Gastroesophageal sphincter (tissue), 4 donors: ENCODE measurements around the gene PDGFB. TPM values are rescaled to one million over a fixed set of nuclear protein-coding genes. Genes with fewer than 3 reads are reported as not detected.

Experiments
- ATAC-seq: fragments of 150-250 bp; one replicate; pipeline ENCODE4 v1.9.1; 2016; ENCODE audit warnings: mild to moderate bottlenecking, moderate library complexity
- H3K27ac ChIP-seq, 4 donors: fragments of 200-600 bp; sonication (generic) in 3 of 4; 1 replicate in 3 of 4; 2 replicates in 1 of 4; pipeline ENCODE4 v1.5.1; 2016 to 2019
- H3K27me3 ChIP-seq: fragments of 200-600 bp; sonication (generic); one replicate; pipeline ENCODE4 v1.5.1; 2019
- H3K36me3 ChIP-seq, 2 donors: fragments of 200-600 bp; sonication (generic); one replicate each; pipeline ENCODE4 v1.5.1; 2019; ENCODE audit warnings: control low read depth in 1 of 2
- H3K4me1 ChIP-seq, 3 donors: fragments of 200-600 bp; sonication (generic); 1 replicate in 2 of 3; 2 replicates in 1 of 3; pipeline ENCODE4 v1.5.1; 2016 to 2019; ENCODE audit warnings: control low read depth in 2 of 3
- H3K4me3 ChIP-seq, 2 donors: fragments of 200-600 bp; sonication (generic); one replicate each; pipeline ENCODE4 v1.5.1; 2019; ENCODE audit warnings: mild to moderate bottlenecking in 1 of 2, moderate library complexity in 1 of 2
- H3K9me3 ChIP-seq, 3 donors: fragments of 200-600 bp; sonication (generic); one replicate each; pipeline ENCODE4 v1.5.1; 2017 to 2019; ENCODE audit warnings: control low read depth in 2 of 3
- CTCF ChIP-seq, 4 experiments: fragments of 200-600 bp in 2 of 4; fragments of 450-650 bp in 2 of 4; sonication (generic) in 1 of 4; IDR thresholded peaks; one replicate each; pipeline ENCODE4 v1.5.1; 2017 to 2019; ENCODE audit warnings: antibody characterized with exemption in 4 of 4, mild to moderate bottlenecking in 2 of 4, moderate library complexity in 2 of 4
- EP300 ChIP-seq: sonication (generic); formaldehyde crosslinking; IDR thresholded peaks from one replicate; pipeline ENCODE4 v1.6.1; 2017; ENCODE audit warnings: antibody characterized with exemption, mild to moderate bottlenecking
- POLR2A ChIP-seq, 2 donors: fragments of 450-650 bp; IDR thresholded peaks; one replicate each; pipeline ENCODE4 v1.6.1; 2017; ENCODE audit warnings: antibody characterized with exemption in 2 of 2, mild to moderate bottlenecking in 2 of 2, moderate library complexity in 1 of 2
- POLR2AphosphoS5 ChIP-seq: sonication (generic); formaldehyde crosslinking; IDR thresholded peaks from one replicate; pipeline ENCODE4 v1.6.1; 2017; ENCODE audit warnings: antibody characterized with exemption
- WGBS, 2 donors: methylation state at CpG; one replicate each; pipeline ENCODE4 v1.1.5; 2018; ENCODE audit warnings: low coverage in 1 of 2; 5-methylcytosine and 5-hydroxymethylcytosine counted together
- total RNA-seq, 4 donors: library from RNA; depleted of rRNA; stranded (reverse); fragments of >200 nt; gene quantifications; one replicate each; pipeline ENCODE4 v1.1.0, GENCODE V29; 2016

The PDGFB gene
- total RNA-seq, 4 donors from 2014 or later, result 7.1 to 27.9 (median 15.1) TPM

DNA sequence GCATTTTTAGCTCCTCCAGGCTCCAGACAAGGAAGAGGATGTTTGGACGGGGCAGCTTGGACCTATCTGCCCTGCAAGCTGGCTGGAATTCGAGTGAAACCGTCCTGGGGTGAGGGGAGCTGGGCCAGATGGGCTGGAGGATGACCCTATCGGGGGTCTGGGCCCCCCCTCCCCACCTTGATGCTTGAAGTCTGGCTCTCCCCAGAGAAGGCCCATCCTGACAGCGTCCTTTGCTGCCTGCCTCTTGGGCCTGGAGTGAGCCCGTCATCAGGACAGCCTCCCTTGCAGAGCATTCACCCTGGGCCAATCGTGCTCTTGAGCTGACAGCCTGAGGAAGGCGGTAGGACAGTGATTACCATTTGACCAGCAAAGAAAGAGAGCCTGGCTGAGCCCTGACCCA is 5.3 kb upstream of the PDGFB start:
- Histone ChIP-seq H3K36me3 (no peaks in the 10 kb centered on the region), H3K27ac (no peak overlapping the region), H3K27me3 (peaks cover 42% of the 10 kb centered on the region), H3K9me3 (no peaks in the 10 kb centered on the region), H3K4me1 (peaks cover 0 to 36% (median 24%) of the 10 kb centered on the region in 3 donors), H3K4me3 (no peak overlapping the region)
- ATAC-seq, result no peak
- no CpG with 5 or more reads among the region's 8 CpGs for WGBS, 2 donors
- TF ChIP-seq POLR2A (IDR thresholded peaks at IDR 0.05) (no peak), CTCF (IDR thresholded peaks at IDR 0.05) (no peak), POLR2AphosphoS5 (no peak), EP300 (no peak)

DNA sequence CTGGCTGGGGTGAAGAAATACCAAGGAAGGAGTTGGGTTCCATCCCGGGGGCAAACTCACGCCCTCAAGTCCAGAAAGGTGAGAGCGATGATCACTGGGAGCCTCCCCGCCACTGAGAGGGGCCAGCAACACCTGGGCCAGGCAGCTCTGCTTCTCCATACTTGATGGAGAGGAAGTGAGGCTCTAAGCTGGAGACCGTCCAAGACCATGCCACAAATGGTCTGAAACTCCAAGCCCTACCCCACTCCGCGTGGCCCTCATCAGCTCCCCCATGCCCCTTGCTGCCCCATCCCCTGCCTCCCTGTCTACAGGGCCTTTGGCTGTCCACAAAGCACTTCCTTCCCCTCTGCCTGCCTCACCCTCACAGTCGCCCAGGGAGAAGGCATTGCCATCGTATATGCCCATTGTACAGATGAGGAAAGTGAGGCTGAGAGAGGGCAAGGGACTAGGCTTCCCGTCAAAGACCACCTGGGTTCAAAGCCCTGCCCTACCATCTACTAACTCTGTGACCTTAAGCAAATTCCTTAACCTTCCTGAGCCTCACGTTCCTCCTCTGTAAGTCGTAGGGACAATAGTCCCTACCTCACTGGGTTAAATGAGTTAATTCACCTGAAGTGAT is 4.4 kb upstream of the PDGFB start:
- ATAC-seq, result no peak
- H3K4me3 ChIP-seq, result no peak overlapping the region
- H3K4me1 ChIP-seq, result peaks cover 0 to 36% (median 25%) of the 10 kb centered on the region in 3 donors
- 76 to 89% methylated on average over 4 of the region's 12 CpGs for WGBS, 2 donors
- TF ChIP-seq EP300, result no peak
- TF ChIP-seq POLR2A (IDR thresholded peaks at IDR 0.05), result no peak
- TF ChIP-seq CTCF (IDR thresholded peaks at IDR 0.05), result no peak
- TF ChIP-seq POLR2AphosphoS5, result no peak
- peaks cover 52% of the 10 kb centered on the region for H3K27me3 ChIP-seq
- H3K36me3 ChIP-seq, result no peaks in the 10 kb centered on the region
- no peak overlapping the region for H3K27ac ChIP-seq
- no peaks in the 10 kb centered on the region for H3K9me3 ChIP-seq

- H3K4me1 ChIP-seq, result peaks cover 0 to 36% (median 24%) of the 10 kb centered on the region in 3 donors
- no peaks in the 10 kb centered on the region for H3K9me3 ChIP-seq
- ATAC-seq, result no peak
- no peak overlapping the region for H3K4me3 ChIP-seq
- H3K27me3 ChIP-seq, result peaks cover 61% of the 10 kb centered on the region
- H3K36me3 ChIP-seq, result no peaks in the 10 kb centered on the region
- 35% methylated on average over 2 of the region's 5 CpGs; no CpG with 5 or more reads in 1 of the 2 donors for WGBS, 2 donors
- TF ChIP-seq EP300, result no peak
- no peak for TF ChIP-seq POLR2AphosphoS5
- TF ChIP-seq CTCF (IDR thresholded peaks at IDR 0.05), result no peak
- no peak for TF ChIP-seq POLR2A (IDR thresholded peaks at IDR 0.05)
- H3K27ac ChIP-seq, result no peak overlapping the region
These were observed 3.5 kb upstream of the PDGFB start for GRCh38 chr22:39248254-39248653.

DNA sequence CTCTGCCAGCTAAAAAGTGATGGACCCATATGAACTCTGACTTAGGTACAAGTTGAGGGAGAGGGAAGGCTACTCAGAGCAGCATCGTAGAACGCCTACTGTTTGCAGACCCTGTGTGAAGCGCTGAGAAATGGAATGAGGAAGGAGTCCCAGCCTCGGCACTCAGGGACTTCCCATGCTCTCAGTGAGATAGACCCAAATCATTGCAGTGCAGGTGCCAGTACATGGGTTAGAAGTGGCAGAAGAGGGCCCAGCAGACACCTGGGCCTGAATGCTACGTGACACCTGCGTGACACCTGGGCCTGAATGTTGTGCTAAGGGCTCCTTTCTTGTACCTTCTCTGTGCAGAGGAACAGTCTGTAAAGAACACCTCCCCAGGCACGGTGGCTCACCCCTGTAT is 2.6 kb upstream of the PDGFB start:
- no peaks in the 10 kb centered on the region for H3K9me3 ChIP-seq
- WGBS, 2 donors, result 90 to 92% methylated on average over 2 to 4 of the region's 7 CpGs
- H3K4me1 ChIP-seq, result peaks cover 0 to 36% (median 18%) of the 10 kb centered on the region in 3 donors
- TF ChIP-seq POLR2AphosphoS5 (no peak), EP300 (no peak), POLR2A (IDR thresholded peaks at IDR 0.05) (no peak), CTCF (IDR thresholded peaks at IDR 0.05) (no peak)
- no peak overlapping the region for H3K27ac ChIP-seq
- H3K36me3 ChIP-seq, result no peaks in the 10 kb centered on the region
- H3K27me3 ChIP-seq, result peaks cover 70% of the 10 kb centered on the region
- H3K4me3 ChIP-seq, result no peak overlapping the region
- no peak for ATAC-seq

DNA sequence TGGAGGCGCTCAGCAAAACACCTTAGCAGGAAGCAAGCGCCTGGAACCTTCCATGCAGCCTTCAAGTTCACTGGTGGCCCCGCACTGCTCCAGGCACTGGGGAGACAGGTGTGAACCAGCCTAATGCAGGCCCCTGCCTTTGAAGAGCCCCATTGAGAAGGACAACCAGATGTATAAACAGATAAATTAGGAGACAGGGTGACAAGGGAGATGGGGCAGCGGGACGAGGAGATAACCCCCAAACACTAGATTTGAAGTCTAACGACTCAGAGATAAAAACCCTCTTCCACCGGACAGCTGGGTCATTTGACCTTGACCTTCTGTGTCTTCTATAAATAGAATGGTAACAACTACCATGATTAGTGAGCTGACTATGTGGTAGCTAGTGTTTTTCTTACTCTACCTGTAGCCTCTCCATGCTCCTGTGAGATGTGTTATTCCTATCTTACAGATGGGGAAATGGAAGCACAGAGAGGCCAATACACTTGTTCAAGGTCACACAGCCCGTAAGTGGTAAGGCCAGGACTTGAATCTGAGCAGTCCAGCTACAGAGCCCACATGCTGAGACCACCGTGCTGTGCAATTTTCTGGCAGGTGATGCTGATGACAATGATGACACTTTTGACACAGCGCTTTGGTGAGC is 2.0 kb upstream of the PDGFB start:
- no peak overlapping the region for H3K4me3 ChIP-seq
- H3K27ac ChIP-seq, result no peak overlapping the region
- TF ChIP-seq EP300, result no peak
- TF ChIP-seq CTCF (IDR thresholded peaks at IDR 0.05), result no peak
- no peak for TF ChIP-seq POLR2AphosphoS5
- TF ChIP-seq POLR2A (IDR thresholded peaks at IDR 0.05), result no peak
- 59 to 67% methylated on average over 2 to 4 of the region's 10 CpGs for WGBS, 2 donors
- H3K36me3 ChIP-seq, result no peaks in the 10 kb centered on the region
- H3K4me1 ChIP-seq, result peaks cover 0 to 37% (median 18%) of the 10 kb centered on the region in 3 donors
- no peaks in the 10 kb centered on the region for H3K9me3 ChIP-seq
- ATAC-seq, result no peak
- peaks cover 76% of the 10 kb centered on the region for H3K27me3 ChIP-seq
